BLaER1 treated with 17β-estradiol and CSF1 and Interleukin-3, amounts not matched to agents 10 nM and 100 nM (cell line): ENCODE results near the gene LRRC58.

Experiments
- H3K27ac ChIP-seq, 11 experiments: shearing (Covaris generic); formaldehyde crosslinking; 2 replicates each; pipeline ENCODE4 v1.8.1; 2022
- H3K27me3 ChIP-seq, 11 experiments: shearing (Covaris generic); formaldehyde crosslinking; 2 replicates each; pipeline ENCODE4 v1.8.1; 2022
- H3K36me3 ChIP-seq, 11 experiments: shearing (Covaris generic); formaldehyde crosslinking; 2 replicates each; pipeline ENCODE4 v1.8.1; 2022
- H3K4me1 ChIP-seq, 10 experiments: shearing (Covaris generic); formaldehyde crosslinking; 2 replicates each; pipeline ENCODE4 v1.8.1; 2022
- H3K4me2 ChIP-seq, 11 experiments: shearing (Covaris generic); formaldehyde crosslinking; 2 replicates each; pipeline ENCODE4 v1.8.1; 2022
- H3K4me3 ChIP-seq, 10 experiments: shearing (Covaris generic); formaldehyde crosslinking; 2 replicates each; pipeline ENCODE4 v1.8.1; 2022
- H3K9ac ChIP-seq, 11 experiments: shearing (Covaris generic); formaldehyde crosslinking; 2 replicates each; pipeline ENCODE4 v1.8.1; 2022
- H3K9me3 ChIP-seq, 11 experiments: shearing (Covaris generic); formaldehyde crosslinking; replicated peaks in 1 of 11; 2 replicates each; pipeline ENCODE4 v1.8.1; 2022
- H4K20me1 ChIP-seq, 11 experiments: shearing (Covaris generic); formaldehyde crosslinking; 2 replicates each; pipeline ENCODE4 v1.8.1; 2022
- Cebpa-rat ChIP-seq, 11 experiments: shearing (Covaris generic); IDR thresholded peaks; 2 replicates each; pipeline ENCODE4 v1.8.1; 2022

Gene LRRC58

DNA sequence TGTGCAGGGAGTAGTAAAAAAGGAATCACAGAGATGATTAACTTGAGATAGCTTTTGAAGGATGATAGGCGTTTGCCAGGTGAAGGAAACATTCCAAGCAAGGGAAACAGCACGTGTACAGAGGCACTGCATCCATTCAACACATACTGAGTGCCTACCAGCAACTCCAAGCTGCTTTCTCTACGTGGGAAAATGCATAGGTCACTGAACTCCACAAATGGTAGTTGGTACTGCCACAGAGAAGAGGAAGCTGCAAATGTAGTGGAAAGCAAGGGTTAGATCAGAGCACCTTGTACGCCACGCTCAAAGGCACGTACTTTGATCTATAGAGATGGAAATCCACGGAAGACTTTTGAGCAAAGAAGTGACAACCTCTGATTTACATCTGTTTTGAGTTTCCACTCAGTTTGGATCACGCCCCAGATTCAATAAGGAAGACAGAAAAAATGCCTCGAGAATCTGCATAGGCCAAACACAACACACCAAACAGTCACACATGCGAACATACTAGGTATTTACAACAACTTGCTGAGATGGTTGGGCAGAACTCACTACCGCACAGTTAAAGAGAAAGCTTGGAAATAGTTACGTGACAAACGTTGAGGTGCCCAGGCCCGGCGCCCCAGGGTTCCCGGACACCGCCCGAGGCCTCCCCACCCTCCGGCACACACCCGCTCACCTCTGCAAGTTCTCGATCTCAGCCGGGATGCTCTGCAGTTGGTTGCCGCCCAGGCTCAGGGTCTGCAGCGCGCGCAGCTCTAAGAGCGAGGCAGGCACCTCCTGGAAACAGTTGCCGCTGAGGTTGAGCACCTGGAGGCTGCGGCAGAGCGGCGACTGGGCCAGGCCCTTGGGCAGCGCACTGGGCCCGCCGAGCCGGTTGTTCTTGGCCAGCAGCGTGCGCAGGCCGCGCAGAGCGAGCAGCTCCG lies 826 bp downstream of the LRRC58 start:
- Histone ChIP-seq H4K20me1 (peaks cover 19 to 54% (median 39%) of the 10 kb centered on the region in 11 experiments; a peak in 17 of 22 replicates), H3K9me3 (peaks cover 7 to 11% (median 9%) of the 10 kb centered on the region in 11 experiments; a peak in 20 of 22 replicates), H3K27me3 (no peaks in the 10 kb centered on the region), H3K4me2 (peak overlapping the region; percentile 77 to 96 (median 87)), H3K4me1 (peaks cover 24 to 49% (median 42%) of the 10 kb centered on the region in 10 experiments), H3K9ac (peak overlapping the region; percentile 86 to 95 (median 92)), H3K36me3 (peaks cover 19 to 42% (median 34%) of the 10 kb centered on the region in 11 experiments), H3K27ac (peak overlapping the region; percentile 79 to 96 (median 92)), H3K4me3 (peak overlapping the region; percentile 85 to 99 (median 93))
- no peak for TF ChIP-seq Cebpa-rat (IDR thresholded peaks at IDR 0.05)

DNA sequence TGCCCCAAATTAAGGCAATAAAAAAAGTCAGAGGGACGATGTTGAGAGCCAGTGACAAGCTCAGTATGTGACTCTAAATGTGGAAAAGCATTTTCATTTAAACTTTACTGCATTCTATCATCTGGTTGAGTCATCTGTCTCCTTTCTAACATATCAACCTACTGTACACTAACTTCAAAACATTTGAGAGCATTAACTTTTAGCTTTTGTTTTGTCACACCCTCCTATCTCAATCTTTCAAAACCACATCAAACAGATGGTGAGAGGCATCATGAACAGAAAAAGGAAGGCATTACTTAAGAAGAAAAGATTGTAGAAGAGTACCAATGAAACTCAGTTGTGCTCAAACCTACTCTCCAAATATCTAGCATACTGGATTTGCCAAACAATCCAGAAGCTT lies 4.8 kb downstream of the LRRC58 start:
- Histone ChIP-seq H3K9me3 (peaks cover 47 to 51% (median 49%) of the 10 kb centered on the region in 11 experiments), H3K4me3 (no peak overlapping the region), H3K27me3 (no peaks in the 10 kb centered on the region), H3K27ac (no peak overlapping the region), H4K20me1 (peaks cover 19 to 68% (median 54%) of the 10 kb centered on the region in 11 experiments; a peak in 18 of 22 replicates), H3K4me2 (0 out of 22 replicates have a peak overlapping the region, but pooled peaks of 2 of the 11 experiments have one; percentile 2 to 17), H3K9ac (no peak overlapping the region), H3K36me3 (peaks cover 57 to 82% (median 74%) of the 10 kb centered on the region in 11 experiments), H3K4me1 (peaks cover 13 to 37% (median 31%) of the 10 kb centered on the region in 10 experiments)
- no peak for TF ChIP-seq Cebpa-rat (IDR thresholded peaks at IDR 0.05)

DNA sequence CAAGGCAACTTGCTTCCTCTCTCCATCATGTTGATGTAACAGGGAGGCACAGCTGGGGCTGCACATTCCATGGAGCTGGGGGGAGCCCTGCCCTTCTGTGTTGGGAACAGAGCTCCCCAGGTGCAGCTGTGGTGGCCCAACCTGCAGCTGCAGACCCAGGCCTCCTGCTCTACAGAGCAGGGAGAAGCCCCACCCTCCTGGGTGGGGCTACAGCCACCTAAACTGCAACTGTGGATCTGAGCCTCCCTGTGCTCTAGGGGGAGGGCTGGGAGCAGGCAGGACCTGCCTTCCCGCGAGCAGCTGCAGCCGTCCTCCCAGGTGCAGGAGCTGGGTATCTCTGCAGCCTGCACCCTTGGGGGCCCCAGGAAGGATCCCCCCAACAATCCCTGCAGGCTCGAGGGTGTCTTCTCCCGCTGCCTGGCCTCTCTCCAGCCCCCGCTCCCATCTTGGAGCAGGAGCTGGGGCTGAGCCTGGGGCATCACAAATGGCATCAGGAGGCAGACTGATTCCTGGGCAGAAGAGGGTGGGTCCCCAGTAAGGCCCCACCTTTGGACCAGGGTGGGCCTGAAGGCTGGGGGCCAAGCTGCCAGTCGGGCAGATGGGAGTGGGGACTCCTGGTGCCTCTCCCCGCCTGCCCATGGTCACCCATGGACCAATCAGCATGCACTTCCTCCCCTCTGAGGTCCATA lies 7.4 kb downstream of the LRRC58 start:
- Histone ChIP-seq H3K9ac (no peak overlapping the region), H3K9me3 (peaks cover 51 to 69% (median 62%) of the 10 kb centered on the region in 11 experiments), H3K27ac (no peak overlapping the region), H3K4me2 (no peak overlapping the region), H3K27me3 (no peaks in the 10 kb centered on the region), H3K36me3 (peaks cover 68 to 100% (median 95%) of the 10 kb centered on the region in 11 experiments), H3K4me1 (peaks cover 2 to 25% (median 20%) of the 10 kb centered on the region in 10 experiments; a peak in 16 of 20 replicates), H4K20me1 (peaks cover 14 to 68% (median 48%) of the 10 kb centered on the region in 11 experiments; a peak in 18 of 22 replicates), H3K4me3 (peak overlapping the region in 8 of 10 experiments; percentile 0 to 31 (median 18); a peak in 4 of 20 replicates)
- no peak for TF ChIP-seq Cebpa-rat (IDR thresholded peaks at IDR 0.05)

DNA sequence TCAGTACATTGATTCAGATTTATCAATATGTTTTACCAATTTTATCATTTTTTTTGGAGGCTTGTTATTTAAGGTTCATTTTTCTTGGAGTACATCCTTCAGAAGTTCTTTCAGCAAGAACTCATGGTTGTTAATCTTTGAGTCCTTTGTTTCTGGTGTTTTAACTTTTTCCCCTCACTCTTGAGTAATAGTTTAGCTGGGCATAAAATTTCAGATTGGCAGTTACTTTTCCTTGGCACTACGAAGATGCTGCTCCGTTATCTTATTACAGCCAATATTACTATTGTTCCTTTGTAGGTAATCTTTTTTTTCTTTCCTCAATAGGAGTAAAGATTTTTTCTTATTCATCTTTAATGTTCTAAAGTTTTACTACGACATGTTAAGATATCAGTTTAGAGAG lies 9.8 kb downstream of the LRRC58 start:
- peaks cover 51 to 68% (median 62%) of the 10 kb centered on the region in 11 experiments for H3K9me3 ChIP-seq
- peaks cover 10 to 67% (median 44%) of the 10 kb centered on the region in 11 experiments; a peak in 18 of 22 replicates for H4K20me1 ChIP-seq
- no peak for TF ChIP-seq Cebpa-rat (IDR thresholded peaks at IDR 0.05)
- H3K36me3 ChIP-seq = peaks cover 69 to 99% (median 93%) of the 10 kb centered on the region in 11 experiments
- peaks cover 0 to under 1% (median under 1%) of the 10 kb centered on the region in 10 experiments; a peak in 2 of 20 replicates for H3K4me1 ChIP-seq
- H3K27me3 ChIP-seq = no peaks in the 10 kb centered on the region
- H3K4me3 ChIP-seq = no peak overlapping the region; a peak in 1 of 20 replicates
- H3K27ac ChIP-seq = no peak overlapping the region
- H3K9ac ChIP-seq = no peak overlapping the region
- no peak overlapping the region for H3K4me2 ChIP-seq

DNA sequence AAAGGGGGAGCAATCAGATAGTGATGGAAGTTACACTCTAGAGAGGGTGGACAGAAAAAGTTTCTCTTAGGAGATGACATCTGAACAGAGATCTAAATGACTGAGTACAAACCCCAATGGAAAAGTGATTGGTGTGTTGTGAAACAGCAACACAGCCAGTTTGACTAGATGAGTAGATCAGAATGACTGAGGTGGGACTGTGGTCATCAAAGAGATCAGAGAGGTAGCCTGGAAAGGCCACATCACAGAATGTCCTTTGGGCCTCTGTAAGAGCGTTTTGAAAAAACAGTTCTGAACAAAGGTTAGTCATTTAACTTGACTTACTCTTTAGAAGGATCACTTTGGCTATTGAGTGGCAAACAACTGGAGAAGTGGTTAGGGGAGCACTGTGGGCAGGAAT lies 10.6 kb downstream of the LRRC58 start:
- H3K27me3 ChIP-seq = no peaks in the 10 kb centered on the region
- no peaks in the 10 kb centered on the region for H3K4me1 ChIP-seq
- H4K20me1 ChIP-seq = peaks cover 10 to 60% (median 44%) of the 10 kb centered on the region in 11 experiments; a peak in 18 of 22 replicates
- no peak for TF ChIP-seq Cebpa-rat (IDR thresholded peaks at IDR 0.05)
- H3K36me3 ChIP-seq = peaks cover 66 to 99% (median 91%) of the 10 kb centered on the region in 11 experiments
- H3K4me3 ChIP-seq = no peak overlapping the region
- H3K27ac ChIP-seq = no peak overlapping the region
- no peak overlapping the region for H3K9ac ChIP-seq
- peaks cover 45 to 60% (median 54%) of the 10 kb centered on the region in 11 experiments for H3K9me3 ChIP-seq
- no peak overlapping the region for H3K4me2 ChIP-seq

DNA sequence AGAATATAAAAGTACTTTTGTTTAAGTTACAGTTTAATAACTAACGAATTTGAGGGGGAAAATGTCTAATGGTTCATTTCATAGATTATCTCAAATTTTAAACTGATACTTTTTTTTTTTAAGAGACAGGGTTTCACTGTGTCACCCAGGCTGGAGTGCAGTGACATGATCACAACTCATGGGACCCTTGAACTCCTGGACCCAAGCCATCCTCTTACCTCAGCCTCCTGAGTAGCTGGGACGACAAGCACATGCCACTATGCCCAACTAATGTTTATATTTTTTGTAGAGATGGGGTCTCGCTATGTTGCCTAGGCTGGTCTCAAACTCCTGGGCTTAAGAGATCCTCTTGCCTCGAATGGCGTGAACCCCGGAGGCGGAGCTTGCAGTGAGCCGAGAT lies 16.5 kb downstream of the LRRC58 start:
- H3K9me3 ChIP-seq = peaks cover 0 to 1% (median 0%) of the 10 kb centered on the region in 11 experiments; a peak in 2 of 22 replicates
- H3K4me3 ChIP-seq = no peak overlapping the region
- no peak for TF ChIP-seq Cebpa-rat (IDR thresholded peaks at IDR 0.05)
- no peak overlapping the region for H3K27ac ChIP-seq
- H4K20me1 ChIP-seq = peaks cover 7 to 41% (median 22%) of the 10 kb centered on the region in 11 experiments; a peak in 18 of 22 replicates
- no peak overlapping the region for H3K9ac ChIP-seq
- peaks cover 0 to 10% (median 0%) of the 10 kb centered on the region in 10 experiments; a peak in 2 of 20 replicates for H3K4me1 ChIP-seq
- H3K4me2 ChIP-seq = no peak overlapping the region
- peaks cover 73 to 96% (median 91%) of the 10 kb centered on the region in 11 experiments for H3K36me3 ChIP-seq
- no peaks in the 10 kb centered on the region for H3K27me3 ChIP-seq

DNA sequence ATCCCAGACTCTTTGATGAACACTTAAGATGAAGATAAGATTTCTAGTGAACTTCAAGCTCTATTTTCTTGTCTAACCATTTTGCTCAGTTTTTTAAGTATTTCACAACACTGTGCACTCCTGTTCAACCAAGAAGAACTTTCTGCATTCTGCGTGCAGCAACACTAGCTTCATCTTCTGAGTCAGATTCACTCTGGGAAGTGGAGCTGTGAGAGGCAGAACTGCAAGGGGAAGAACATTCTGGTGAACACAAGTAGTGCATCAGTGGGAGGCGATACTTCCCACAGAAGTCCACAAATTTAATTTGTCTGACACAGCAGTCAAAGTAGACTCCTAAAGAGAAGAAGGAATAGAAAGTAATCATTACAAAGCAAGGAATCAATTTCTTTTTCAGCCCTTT lies 18.1 kb downstream of the LRRC58 start:
- Histone ChIP-seq H3K4me2 (peak overlapping the region in 1 of 11 experiments; percentile 21; a peak in 1 of 22 replicates), H3K9ac (no peak overlapping the region), H4K20me1 (peaks cover under 1 to 25% (median 11%) of the 10 kb centered on the region in 11 experiments; a peak in 15 of 22 replicates), H3K36me3 (peaks cover 77 to 100% (median 84%) of the 10 kb centered on the region in 11 experiments), H3K27me3 (no peaks in the 10 kb centered on the region), H3K9me3 (no peaks in the 10 kb centered on the region), H3K4me3 (no peak overlapping the region), H3K4me1 (peaks cover 0 to 10% (median 0%) of the 10 kb centered on the region in 10 experiments; a peak in 2 of 20 replicates), H3K27ac (no peak overlapping the region)
- TF ChIP-seq Cebpa-rat (IDR thresholded peaks at IDR 0.05) = peak in 1 of 11 experiments; percentile 35; a peak in 1 of 22 replicates

DNA sequence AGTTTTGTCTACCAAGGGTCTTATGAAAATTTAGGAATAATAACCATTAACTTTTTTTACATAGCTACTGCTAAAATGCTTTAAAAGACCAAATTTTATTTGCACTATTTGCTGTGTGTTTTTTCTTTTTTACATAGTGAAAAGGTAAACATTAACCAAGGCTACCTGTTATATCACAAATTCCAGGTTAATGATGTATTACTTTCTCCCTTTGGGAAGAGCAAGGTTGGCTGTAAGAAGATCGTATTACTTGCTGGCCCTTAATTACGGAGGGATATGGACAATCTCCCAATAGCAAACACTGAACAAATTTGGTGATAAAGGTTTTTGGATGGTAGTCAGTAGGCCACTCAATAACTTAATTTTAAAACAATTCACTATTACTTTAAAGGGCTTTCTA lies 22.4 kb downstream of the LRRC58 start:
- no peak overlapping the region for H3K4me2 ChIP-seq
- no peak overlapping the region for H3K9ac ChIP-seq
- peaks cover 0 to 8% (median 0%) of the 10 kb centered on the region in 11 experiments; a peak in 5 of 22 replicates for H4K20me1 ChIP-seq
- peaks cover 0 to 24% (median 0%) of the 10 kb centered on the region in 10 experiments; a peak in 4 of 20 replicates for H3K4me1 ChIP-seq
- H3K9me3 ChIP-seq = peaks cover 0 to 9% (median 0%) of the 10 kb centered on the region in 11 experiments; a peak in 3 of 22 replicates
- no peak overlapping the region for H3K27ac ChIP-seq
- H3K4me3 ChIP-seq = no peak overlapping the region
- no peaks in the 10 kb centered on the region for H3K27me3 ChIP-seq
- H3K36me3 ChIP-seq = peaks cover 67 to 100% (median 73%) of the 10 kb centered on the region in 11 experiments
- TF ChIP-seq Cebpa-rat (IDR thresholded peaks at IDR 0.05) = no peak
